ENCODE data around the gene SEC31B. TPM values are rescaled to one million over a fixed set of nuclear protein-coding genes. Genes with fewer than 3 reads are reported as not detected.

Gene SEC31B
- polyA plus RNA-seq, 3 donors = 0.05 to 50.2 (median 0.09) TPM

GRCh38 chr10:100446130-100446761 is 73.4 kb downstream of the SEC31B start:
- no peak overlapping the region for H3K27ac ChIP-seq (ENCODE audit: low read depth in 1 of 2, low read length in 2 of 2)
- H3K4me3 ChIP-seq (replicated peaks in 1 of 3; ENCODE audit: low read depth in 2 of 3, low read length in 3 of 3) = no peak overlapping the region
- H3K9ac ChIP-seq (ENCODE audit: insufficient read depth, low read length, poor library complexity, severe bottlenecking) = no peak overlapping the region
- no peak overlapping the region for H3K4me3 Mint-ChIP-seq
- no peaks in the 10 kb centered on the region for H3K4me1 Mint-ChIP-seq
- no peaks in the 10 kb centered on the region for H3K4me1 ChIP-seq (ENCODE audit: control insufficient read depth in 1 of 2, insufficient read depth in 2 of 2, low read length in 2 of 2)
- no peak for DNase-seq
- no peak for TF ChIP-seq CTCF (IDR thresholded peaks at IDR 0.05)
- intact Hi-C loops (cut with micrococcal nuclease) = no loop called here
- peaks cover 2 to 9% (median 6%) of the 10 kb centered on the region in 7 donors for H3K9me3 Mint-ChIP-seq
- no peaks in the 10 kb centered on the region for H4K20me1 ChIP-seq (ENCODE audit: insufficient read depth, low read length)
- peaks cover 4 to 18% (median 4%) of the 10 kb centered on the region in 3 donors for H3K27me3 Mint-ChIP-seq (ENCODE audit: low read depth in 3 of 3)
- no peaks in the 10 kb centered on the region for H3K36me3 Mint-ChIP-seq
- no peaks in the 10 kb centered on the region for H3K79me2 ChIP-seq (ENCODE audit: insufficient read depth, low read length)
- 80% methylated on average over 1 of the region's 4 CpGs for WGBS (ENCODE audit: insufficient coverage)
- H3K36me3 ChIP-seq (replicated peaks in 1 of 2; ENCODE audit: control insufficient read depth in 1 of 2, insufficient read depth in 2 of 2, low read length in 2 of 2) = no peaks in the 10 kb centered on the region
- peaks cover 4 to 6% of the 10 kb centered on the region in 2 donors for H3K9me3 ChIP-seq (replicated peaks in 1 of 2; ENCODE audit: control insufficient read depth in 1 of 2, insufficient read depth in 1 of 2, low read length in 2 of 2)
- no peak overlapping the region for H3K4me2 ChIP-seq (replicated peaks; ENCODE audit: extremely low read depth, low read length, poor library complexity, severe bottlenecking)
- no peak overlapping the region for H2AFZ ChIP-seq (ENCODE audit: insufficient read depth, low read depth, low read length, poor library complexity, severe bottlenecking)
- H3K27ac Mint-ChIP-seq = no peak overlapping the region
- no peaks in the 10 kb centered on the region for H3K27me3 ChIP-seq (ENCODE audit: control insufficient read depth in 2 of 2, insufficient read depth in 2 of 2, low read length in 2 of 2)

- no peak overlapping the region for H2AFZ ChIP-seq (ENCODE audit: insufficient read depth, low read depth, low read length, poor library complexity, severe bottlenecking)
- no peak overlapping the region for H3K4me2 ChIP-seq (replicated peaks; ENCODE audit: extremely low read depth, low read length, poor library complexity, severe bottlenecking)
- no peaks in the 10 kb centered on the region for H3K79me2 ChIP-seq (ENCODE audit: insufficient read depth, low read length)
- Mint-ChIP-seq H3K27me3 (ENCODE audit: low read depth in 3 of 3) (peaks cover 4 to 13% (median 12%) of the 10 kb centered on the region in 3 donors), H3K27ac (no peak overlapping the region), H3K4me3 (no peak overlapping the region), H3K36me3 (no peaks in the 10 kb centered on the region), H3K9me3 (peaks cover 2 to 9% (median 6%) of the 10 kb centered on the region in 7 donors), H3K4me1 (no peaks in the 10 kb centered on the region)
- no peak for TF ChIP-seq CTCF (IDR thresholded peaks at IDR 0.05)
- H3K9ac ChIP-seq (ENCODE audit: insufficient read depth, low read length, poor library complexity, severe bottlenecking) = no peak overlapping the region
- no peaks in the 10 kb centered on the region for H3K4me1 ChIP-seq (ENCODE audit: control insufficient read depth in 1 of 2, insufficient read depth in 2 of 2, low read length in 2 of 2)
- H3K4me3 ChIP-seq (replicated peaks in 1 of 3; ENCODE audit: low read depth in 2 of 3, low read length in 3 of 3) = no peak overlapping the region
- H3K27me3 ChIP-seq (ENCODE audit: control insufficient read depth in 2 of 2, insufficient read depth in 2 of 2, low read length in 2 of 2) = no peaks in the 10 kb centered on the region
- no peaks in the 10 kb centered on the region for H4K20me1 ChIP-seq (ENCODE audit: insufficient read depth, low read length)
- 96% methylated on average over 3 of the region's 3 CpGs for WGBS (ENCODE audit: insufficient coverage)
- no peak for DNase-seq
- intact Hi-C loops (cut with micrococcal nuclease) = loop anchor here in 1 of 2 donors (5.0 kb wide), 1 partner anchor 75 kb away; the partner anchor contains the start of gene SEC31B
- H3K9me3 ChIP-seq (replicated peaks in 1 of 2; ENCODE audit: control insufficient read depth in 1 of 2, insufficient read depth in 1 of 2, low read length in 2 of 2) = peaks cover 4 to 6% of the 10 kb centered on the region in 2 donors
- no peak overlapping the region for H3K27ac ChIP-seq (ENCODE audit: low read depth in 1 of 2, low read length in 2 of 2)
- no peaks in the 10 kb centered on the region for H3K36me3 ChIP-seq (replicated peaks in 1 of 2; ENCODE audit: control insufficient read depth in 1 of 2, insufficient read depth in 2 of 2, low read length in 2 of 2)
Measured at GRCh38 chr10:100442548-100442947, 77.1 kb downstream of the SEC31B start.

Measured in CD14-positive monocyte (primary cell).